Caco-2 (cell line): Measurements from ENCODE around the gene AP2B1. TPM values are rescaled to one million over a fixed set of nuclear protein-coding genes. Genes with fewer than 3 reads are reported as not detected.

Source experiments
- BruUV-seq: library from RNA; stranded (reverse); fragments of 400-500 nt; replicated peaks from 2 replicates; lab custom pipeline; 2021; lab: Mats Ljungman, UMichigan
- CTCF ChIA-PET: fragments of 300-600 bp; sonication (Branson Sonifier 250); formaldehyde crosslinking; loops from one replicate; lab custom pipeline; 2022; ENCODE audit warnings: antibody characterized with exemption; lab: Charles Lee
- POLR2A ChIA-PET: fragments of 300-600 bp; sonication (Branson Sonifier 250); formaldehyde crosslinking; loops from one replicate; lab custom pipeline; 2022; ENCODE audit warnings: antibody characterized with exemption; lab: Charles Lee
- DNase-seq, 2 experiments: peaks; one replicate each; pipeline versions ENCODE4 v3.0.0 to v3.0.0-alpha.2; 2020 to 2022
- H3K27me3 ChIP-seq: replicated peaks from 2 replicates; pipeline ENCODE4 v1.6.0; 2011; ENCODE audit warnings: low read length; ENCODE audit not compliant: control insufficient read depth, insufficient read depth
- H3K36me3 ChIP-seq: 2 replicates; pipeline ENCODE4 v1.5.1; 2011; ENCODE audit warnings: low read length; ENCODE audit not compliant: control insufficient read depth, insufficient read depth
- H3K4me1 ChIP-seq: fragments of 250-450 bp; sonication (Bioruptor Pico); 2 replicates; pipeline ENCODE4 v1.5.1; 2020; ENCODE audit warnings: mild to moderate bottlenecking
- H3K4me3 ChIP-seq: 2 replicates; pipeline ENCODE4 v1.5.1; 2011; ENCODE audit warnings: low read depth, mild to moderate bottlenecking, control low read depth, low read length
- H3K9me3 ChIP-seq: fragments of 250-450 bp; sonication (Bioruptor Pico); 2 replicates; pipeline ENCODE4 v1.5.1; 2020; ENCODE audit warnings: mild to moderate bottlenecking, moderate library complexity
- H3K27ac Mint-ChIP-seq: one replicate; pipeline ENCODE4 v1.8.0; 2022; ENCODE audit warnings: mixed read lengths; ENCODE audit not compliant: unreplicated experiment
- H3K27me3 Mint-ChIP-seq: one replicate; pipeline ENCODE4 v1.8.0; 2022; ENCODE audit warnings: mixed read lengths; ENCODE audit not compliant: insufficient read depth, unreplicated experiment
- H3K36me3 Mint-ChIP-seq: one replicate; pipeline ENCODE4 v1.8.0; 2022; ENCODE audit warnings: mild to moderate bottlenecking, mixed read lengths; ENCODE audit not compliant: insufficient read depth, unreplicated experiment
- H3K4me1 Mint-ChIP-seq: one replicate; pipeline ENCODE4 v1.8.0; 2022; ENCODE audit warnings: low read depth, mixed read lengths; ENCODE audit not compliant: unreplicated experiment
- H3K4me3 Mint-ChIP-seq: one replicate; pipeline ENCODE4 v1.8.0; 2022; ENCODE audit warnings: mild to moderate bottlenecking, moderate library complexity, mixed read lengths; ENCODE audit not compliant: unreplicated experiment
- H3K9me3 Mint-ChIP-seq: one replicate; pipeline ENCODE4 v1.8.0; 2022; ENCODE audit warnings: mixed read lengths; ENCODE audit not compliant: unreplicated experiment
- CTCF ChIP-seq, 2 experiments: fragments of 200-600 bp in 1 of 2; IDR thresholded peaks; 1 replicate in 1 of 2; 2 replicates in 1 of 2; pipeline versions ENCODE4 v1.5.1 to v1.8.0; 2011 to 2022; ENCODE audit warnings: antibody characterized with exemption in 1 of 2, control low read depth in 1 of 2, inconsistent platforms in 1 of 2, low read depth in 1 of 2, low read length in 1 of 2, mild to moderate bottlenecking in 1 of 2, moderate library complexity in 1 of 2; ENCODE audit not compliant: insufficient read depth in 1 of 2, severe bottlenecking in 1 of 2, unreplicated experiment in 1 of 2
- intact Hi-C: fragments of 100-400 bp; cut with micrococcal nuclease; formaldehyde crosslinking; loops from one replicate; pipeline ENCODE4 v1.10.0; 2022; ENCODE audit not compliant: unreplicated experiment
- total RNA-seq: library from RNA; stranded (reverse); gene quantifications from 2 replicates; pipeline ENCODE4 v1.2.3, GENCODE V29; 2022

AP2B1 gene
- total RNA-seq, 1 experiment from 2014 or later: 228 TPM

- BruUV-seq: no TSS peak
- no peak overlapping the region for H3K4me3 ChIP-seq
- Mint-ChIP-seq H3K4me1 (peaks cover 12% of the 10 kb centered on the region), H3K4me3 (peak overlapping the region; percentile 75), H3K27me3 (no peaks in the 10 kb centered on the region), H3K9me3 (no peaks in the 10 kb centered on the region), H3K36me3 (peaks cover 13% of the 10 kb centered on the region), H3K27ac (no peak overlapping the region)
- TF ChIP-seq CTCF (IDR thresholded peaks at IDR 0.05; ENCODE audit: insufficient read depth in 1 of 2, low read depth in 1 of 2, low read length in 1 of 2, severe bottlenecking in 1 of 2, unreplicated experiment in 1 of 2): no peak
- CTCF ChIA-PET: interaction anchor here (1.5 to 2.4 kb wide), 2 partner anchors 17 to 34 kb away, joined by 16 to 18 read pairs; no protein-coding TSS in a partner anchor
- intact Hi-C loops: no loop called here
- no peaks in the 10 kb centered on the region; the same call in 1 of the 2 replicates for H3K36me3 ChIP-seq
- POLR2A ChIA-PET: no interaction called here
- DNase-seq: no peak
- H3K9me3 ChIP-seq: no peaks in the 10 kb centered on the region
- no peaks in the 10 kb centered on the region for H3K27me3 ChIP-seq
- H3K4me1 ChIP-seq: peaks cover 7% of the 10 kb centered on the region
These were observed 143.4 kb downstream of the AP2B1 start for GRCh38 chr17:35730400-35731005.

- intact Hi-C loops: no loop called here
- no TSS peak for BruUV-seq
- Mint-ChIP-seq H3K9me3 (no peaks in the 10 kb centered on the region), H3K36me3 (peaks cover 6% of the 10 kb centered on the region), H3K4me1 (peaks cover 9% of the 10 kb centered on the region), H3K4me3 (peak within 1 kb of the TSS; percentile 75), H3K27ac (peak within 1 kb of the TSS; percentile 58), H3K27me3 (no peaks in the 10 kb centered on the region)
- TF ChIP-seq CTCF (IDR thresholded peaks at IDR 0.05; ENCODE audit: insufficient read depth in 1 of 2, low read depth in 1 of 2, low read length in 1 of 2, severe bottlenecking in 1 of 2, unreplicated experiment in 1 of 2): no peak
- no peaks in the 10 kb centered on the region; the same call in 1 of the 2 replicates for H3K36me3 ChIP-seq
- no peaks in the 10 kb centered on the region for H3K9me3 ChIP-seq
- peaks cover 7% of the 10 kb centered on the region for H3K4me1 ChIP-seq
- ChIA-PET POLR2A (no interaction called here), CTCF (interaction anchor here (0.9 to 2.4 kb wide), 3 partner anchors 16 to 78 kb away, joined by 5 to 18 read pairs (median 16); partner anchors contain the start of gene TAF15)
- peak within 1 kb of the TSS; percentile 46 for H3K4me3 ChIP-seq
- peak; percentile 83 to 84 for DNase-seq
- no peaks in the 10 kb centered on the region for H3K27me3 ChIP-seq
These were observed 144.3 kb downstream of the AP2B1 start, which contains the start of gene RASL10B for GRCh38 chr17:35731239-35731916. RASL10B (plus strand) TSS chr17:35731639; CDS start chr17:35735185, 3,546 bp downstream.

GRCh38 chr17:35731917-35732805, 145.0 kb downstream of the AP2B1 start:
- no peaks in the 10 kb centered on the region for H3K9me3 Mint-ChIP-seq
- Histone ChIP-seq H3K4me1 (peaks cover 7% of the 10 kb centered on the region), H3K27me3 (no peaks in the 10 kb centered on the region), H3K9me3 (no peaks in the 10 kb centered on the region), H3K4me3 (peak overlapping the region; percentile 46), H3K36me3 (no peaks in the 10 kb centered on the region; the same call in 1 of the 2 replicates)
- H3K27me3 Mint-ChIP-seq: no peaks in the 10 kb centered on the region
- BruUV-seq: no TSS peak
- peak overlapping the region; percentile 75 for H3K4me3 Mint-ChIP-seq
- no peak for TF ChIP-seq CTCF (IDR thresholded peaks at IDR 0.05; ENCODE audit: insufficient read depth in 1 of 2, low read depth in 1 of 2, low read length in 1 of 2, severe bottlenecking in 1 of 2, unreplicated experiment in 1 of 2)
- CTCF ChIA-PET: interaction anchor here (0.7 to 2.4 kb wide), 4 partner anchors 15 to 77 kb away, joined by 3 to 18 read pairs (median 10); partner anchors contain the start of gene TAF15
- peaks cover 9% of the 10 kb centered on the region for H3K4me1 Mint-ChIP-seq
- H3K36me3 Mint-ChIP-seq: peaks cover 6% of the 10 kb centered on the region
- intact Hi-C loops: no loop called here
- peak overlapping the region; percentile 41 for H3K27ac Mint-ChIP-seq
- no peak for DNase-seq
- POLR2A ChIA-PET: no interaction called here
